Lung (tissue), 12 donors: ENCODE measurements around the gene SPATS2. TPM values are rescaled to one million over a fixed set of nuclear protein-coding genes. Genes with fewer than 3 reads are reported as not detected.

Source experiments
- ATAC-seq: fragments of 200-7000 bp; cut with Tn5 transposase; one replicate; pipeline ENCODE4 v1.9.1; 2020; ENCODE audit warnings: moderate number of reproducible peaks; ENCODE audit not compliant: insufficient read depth, low FRiP score
- DNase-seq, 3 donors: peaks; one replicate each; pipeline ENCODE4 v3.0.0-alpha.2; 2013 to 2017
- H3K27ac ChIP-seq, 2 donors: one replicate each; pipeline ENCODE4 v1.5.1; 2013; ENCODE audit warnings: mild to moderate bottlenecking in 2 of 2, moderate library complexity in 2 of 2, control low read depth in 1 of 2, inconsistent platforms in 1 of 2, low read depth in 1 of 2, low read length in 1 of 2
- H3K27me3 ChIP-seq, 3 donors: one replicate each; pipeline ENCODE4 v1.5.1; 2013; ENCODE audit warnings: low read length in 2 of 3; ENCODE audit not compliant: control insufficient read depth in 3 of 3, insufficient read depth in 3 of 3
- H3K36me3 ChIP-seq, 4 donors: one replicate each; pipeline ENCODE4 v1.5.1; 2013; ENCODE audit warnings: low read length in 4 of 4, mild to moderate bottlenecking in 1 of 4, moderate library complexity in 1 of 4; ENCODE audit not compliant: control insufficient read depth in 4 of 4, insufficient read depth in 4 of 4
- H3K4me1 ChIP-seq, 5 donors: one replicate each; pipeline ENCODE4 v1.5.1; 2013; ENCODE audit warnings: low read length in 5 of 5, mild to moderate bottlenecking in 2 of 5, moderate library complexity in 1 of 5; ENCODE audit not compliant: control insufficient read depth in 5 of 5, insufficient read depth in 5 of 5
- H3K4me3 ChIP-seq: one replicate; pipeline ENCODE4 v1.5.1; 2013; ENCODE audit warnings: mild to moderate bottlenecking, control low read depth, moderate library complexity
- H3K9ac ChIP-seq, 2 donors: one replicate each; pipeline ENCODE4 v1.5.1; 2013; ENCODE audit warnings: low read length in 2 of 2, control low read depth in 1 of 2; ENCODE audit not compliant: insufficient read depth in 1 of 2
- H3K9me3 ChIP-seq, 4 donors: one replicate each; pipeline ENCODE4 v1.5.1; 2013; ENCODE audit warnings: low read length in 3 of 4, mild to moderate bottlenecking in 1 of 4, moderate library complexity in 1 of 4; ENCODE audit not compliant: control insufficient read depth in 4 of 4, insufficient read depth in 3 of 4
- CTCF ChIP-seq: IDR thresholded peaks from 2 replicates; pipeline ENCODE4 v1.5.1; 2012; ENCODE audit warnings: mild to moderate bottlenecking; ENCODE audit errors: control extremely low read depth, extremely low read depth
- WGBS, 2 donors: extraction: QIAGEN DNeasy Blood & Tissue Kit; methylation state at CpG; one replicate each; pipeline ENCODE4 v1.1.7; 2013; 5-methylcytosine and 5-hydroxymethylcytosine counted together
- polyA plus RNA-seq, 2 donors: library from polyadenylated mRNA; stranded (reverse); fragments of 200-250 nt; gene quantifications; one replicate each; pipeline ENCODE4 v1.2.1, GENCODE V29; 2013
- total RNA-seq, 2 donors: library from RNA; depleted of rRNA in 1 of 2; stranded (reverse); fragments of >200 nt in 1 of 2; gene quantifications; one replicate each; pipeline ENCODE4 v1.2.1, GENCODE V29; 2014 to 2021
- donor health status: control.
- donor health status: control.
- donor health status: Bipolar disorder and iron deficiency.
- donor health status: healthy.
- donor health status: DM: yes; HTN: yes; CAD: no.

SPATS2 gene
- total and polyA plus RNA-seq, 4 donors, result 6.6 to 48.8 (median 10.0) TPM

GRCh38 chr12:49388682-49389386 lies 21.6 kb downstream of the SPATS2 start:
- no peaks in the 10 kb centered on the region for H3K9me3 ChIP-seq
- H3K4me3 ChIP-seq, result no peak overlapping the region
- H3K27me3 ChIP-seq, result no peaks in the 10 kb centered on the region
- WGBS, 2 donors, result 60 to 67% methylated on average over 18 of the region's 18 CpGs
- TF ChIP-seq CTCF, result no peak
- no peak for DNase-seq
- no peak for ATAC-seq
- H3K36me3 ChIP-seq, result no peaks in the 10 kb centered on the region
- H3K4me1 ChIP-seq, result peaks cover 0 to 4% (median 0%) of the 10 kb centered on the region in 5 donors
- no peak overlapping the region for H3K9ac ChIP-seq
- no peak overlapping the region for H3K27ac ChIP-seq

GRCh38 chr12:49389387-49389703 lies 22.1 kb downstream of the SPATS2 start:
- no peak for ATAC-seq
- H3K9me3 ChIP-seq, result no peaks in the 10 kb centered on the region
- H3K27me3 ChIP-seq, result no peaks in the 10 kb centered on the region
- 64 to 80% methylated on average over 13 of the region's 13 CpGs for WGBS, 2 donors
- no peak for TF ChIP-seq CTCF
- H3K4me1 ChIP-seq, result peaks cover 0 to 4% (median 0%) of the 10 kb centered on the region in 5 donors
- H3K4me3 ChIP-seq, result no peak overlapping the region
- H3K36me3 ChIP-seq, result no peaks in the 10 kb centered on the region
- H3K27ac ChIP-seq, result no peak overlapping the region
- no peak for DNase-seq
- H3K9ac ChIP-seq, result no peak overlapping the region

- Histone ChIP-seq H3K9me3 (no peaks in the 10 kb centered on the region), H3K27ac (no peak overlapping the region), H3K4me3 (no peak overlapping the region), H3K9ac (no peak overlapping the region), H3K27me3 (no peaks in the 10 kb centered on the region), H3K36me3 (peaks cover 0 to 2% (median under 1%) of the 10 kb centered on the region in 4 donors), H3K4me1 (peaks cover 0 to 1% (median 0%) of the 10 kb centered on the region in 5 donors)
- TF ChIP-seq CTCF, result no peak
- WGBS, 2 donors, result 100% methylated on average over 1 of the region's 1 CpG
- DNase-seq, result no peak
- no peak for ATAC-seq
Observed at GRCh38 chr12:49397000-49397399, 29.7 kb downstream of the SPATS2 start.

GRCh38 chr12:49400304-49400703 lies 33.0 kb downstream of the SPATS2 start:
- no peak for DNase-seq
- H3K9me3 ChIP-seq, result no peaks in the 10 kb centered on the region
- no peak for ATAC-seq

More at GRCh38 chr12:49400304-49400703, 33.0 kb downstream of the SPATS2 start:
- H3K36me3 ChIP-seq, result peaks cover 0 to 2% (median under 1%) of the 10 kb centered on the region in 4 donors
- no peaks in the 10 kb centered on the region for H3K4me1 ChIP-seq
- no peak overlapping the region for H3K4me3 ChIP-seq
- H3K27ac ChIP-seq, result no peak overlapping the region
- no peak for TF ChIP-seq CTCF
- no peaks in the 10 kb centered on the region for H3K27me3 ChIP-seq
- H3K9ac ChIP-seq, result no peak overlapping the region
- WGBS, 2 donors, result 89 to 90% methylated on average over 1 of the region's 1 CpG
